Activated T-helper 1 cell treated with anti-CD3 and anti-CD28 coated beads, Interleukin-12 subunit alpha, Interleukin-12 subunit beta, Interleukin-2, Interleukin-4 antibody, amounts not matched to agents 30 ng/mL and 10 ng/mL and 1 ng/mL, durations not matched to agents 14 hours and 24 hours and 36 hours (primary cell): ENCODE results near the gene VASP. TPM values are rescaled to one million over a fixed set of nuclear protein-coding genes. Genes with fewer than 3 reads are reported as not detected.

ENCODE experiments used
- DNase-seq: peaks from one replicate; pipeline ENCODE4 v3.0.0; 2021; ENCODE audit warnings: low spot score
- H3K27ac Mint-ChIP-seq: one replicate; pipeline ENCODE4 v1.8.0; 2021; ENCODE audit warnings: mild to moderate bottlenecking, mixed read lengths
- H3K27me3 Mint-ChIP-seq: one replicate; pipeline ENCODE4 v1.8.0; 2022; ENCODE audit warnings: mild to moderate bottlenecking, moderate library complexity, mixed read lengths; ENCODE audit not compliant: insufficient read depth
- H3K36me3 Mint-ChIP-seq: one replicate; pipeline ENCODE4 v1.8.0; 2021; ENCODE audit warnings: low read depth, mixed read lengths
- H3K4me1 Mint-ChIP-seq: one replicate; pipeline ENCODE4 v1.8.0; 2021; ENCODE audit warnings: low read depth, mixed read lengths
- H3K4me3 Mint-ChIP-seq: one replicate; pipeline ENCODE4 v1.8.0; 2021; ENCODE audit warnings: mild to moderate bottlenecking, moderate library complexity, mixed read lengths
- H3K9me3 Mint-ChIP-seq: one replicate; pipeline ENCODE4 v1.8.0; 2021; ENCODE audit warnings: mixed read lengths
- intact Hi-C: fragments of 100-400 bp; cut with micrococcal nuclease; formaldehyde crosslinking; loops from one replicate; pipeline ENCODE4 v1.15.1; 2024
- total RNA-seq: library from RNA; stranded (reverse); gene quantifications from 2 replicates; pipeline ENCODE4 v1.2.3, GENCODE V29; 2022

The VASP gene
- total RNA-seq, 1 donor from 2014 or later, result 235 TPM

DNA sequence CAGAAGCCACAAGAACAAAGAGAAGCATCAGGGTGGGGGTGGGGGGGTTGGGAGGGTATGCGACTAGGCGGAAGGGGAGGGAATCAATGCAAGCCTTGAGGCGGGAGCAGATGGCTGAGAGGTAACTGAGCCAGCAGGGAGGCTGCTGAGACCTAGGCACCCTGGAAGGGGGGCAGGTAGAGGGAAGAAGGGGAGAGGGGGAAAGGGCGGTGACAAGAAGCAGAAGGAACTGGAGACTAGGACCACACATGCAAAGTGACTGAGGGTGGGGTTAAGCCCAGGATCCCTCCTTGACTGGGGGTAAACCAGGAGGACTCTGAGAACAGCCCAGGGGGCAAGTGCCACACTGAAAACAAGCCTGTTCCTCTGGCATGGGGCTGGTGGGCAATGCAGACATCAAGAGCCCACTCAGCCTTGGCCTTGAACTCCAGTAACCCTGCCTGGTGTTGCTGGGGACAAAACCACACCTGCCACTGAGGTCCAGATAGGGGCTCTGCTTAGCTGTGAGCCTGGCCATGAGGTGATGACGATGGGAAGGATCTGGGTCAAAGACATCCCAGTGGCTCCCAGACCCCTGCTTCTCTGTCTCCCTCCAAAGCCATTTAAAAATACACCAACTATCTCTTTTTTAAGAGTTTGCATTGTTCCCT is 57.0 kb downstream of the VASP start:
- Mint-ChIP-seq H3K27me3 (no peaks in the 10 kb centered on the region), H3K36me3 (peaks cover 3% of the 10 kb centered on the region), H3K9me3 (no peaks in the 10 kb centered on the region), H3K4me1 (peaks cover 10% of the 10 kb centered on the region), H3K4me3 (no peak overlapping the region), H3K27ac (peak overlapping the region; percentile 16)
- intact Hi-C loops, result no loop called here
- DNase-seq, result no peak

DNA sequence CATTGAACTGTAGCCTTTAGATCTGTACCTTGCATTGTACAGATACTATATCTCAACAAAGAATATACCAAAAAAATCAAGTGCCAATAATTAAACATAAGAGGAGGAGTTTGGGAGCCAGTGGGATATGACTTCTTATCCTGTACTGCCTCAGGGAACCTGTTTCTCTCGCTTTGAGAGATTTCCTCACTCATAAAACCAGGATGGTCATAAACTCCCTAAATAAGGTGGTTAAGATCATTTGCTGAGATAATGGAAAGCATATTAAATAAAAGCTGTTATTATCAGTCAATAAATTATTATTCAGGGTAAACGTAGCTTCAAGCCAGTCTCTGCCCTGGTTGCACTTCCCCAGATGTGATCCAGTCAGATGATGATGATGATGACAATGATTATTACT is 60.3 kb downstream of the VASP start:
- intact Hi-C loops, result no loop called here
- Mint-ChIP-seq H3K4me3 (no peak overlapping the region), H3K36me3 (peaks cover 2% of the 10 kb centered on the region), H3K9me3 (no peaks in the 10 kb centered on the region), H3K4me1 (peaks cover 12% of the 10 kb centered on the region), H3K27ac (no peak overlapping the region), H3K27me3 (no peaks in the 10 kb centered on the region)
- no peak for DNase-seq

DNA sequence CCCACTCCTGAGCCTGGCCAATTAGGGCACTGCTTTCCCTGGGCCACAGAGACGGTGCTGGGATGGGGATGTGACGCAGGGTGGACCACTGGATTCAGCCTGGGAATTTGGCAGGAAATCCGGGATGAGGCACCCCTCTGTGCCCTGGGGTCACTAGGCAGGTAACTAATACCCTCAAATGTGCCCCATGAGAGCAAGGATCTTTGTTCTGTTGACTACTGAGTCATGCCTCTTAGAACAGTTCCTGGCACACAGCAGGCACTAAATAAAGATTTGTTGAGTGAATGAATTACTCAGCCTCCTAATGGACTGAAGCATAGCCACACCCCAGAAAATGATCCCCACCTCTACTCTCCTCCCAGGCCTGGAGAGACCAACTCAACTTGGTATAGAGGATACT is 61.5 kb downstream of the VASP start:
- no peak for DNase-seq
- Mint-ChIP-seq H3K36me3 (peaks cover 2% of the 10 kb centered on the region), H3K9me3 (no peaks in the 10 kb centered on the region), H3K4me3 (no peak overlapping the region), H3K27me3 (no peaks in the 10 kb centered on the region), H3K27ac (no peak overlapping the region), H3K4me1 (peaks cover 8% of the 10 kb centered on the region)
- intact Hi-C loops, result no loop called here

DNA sequence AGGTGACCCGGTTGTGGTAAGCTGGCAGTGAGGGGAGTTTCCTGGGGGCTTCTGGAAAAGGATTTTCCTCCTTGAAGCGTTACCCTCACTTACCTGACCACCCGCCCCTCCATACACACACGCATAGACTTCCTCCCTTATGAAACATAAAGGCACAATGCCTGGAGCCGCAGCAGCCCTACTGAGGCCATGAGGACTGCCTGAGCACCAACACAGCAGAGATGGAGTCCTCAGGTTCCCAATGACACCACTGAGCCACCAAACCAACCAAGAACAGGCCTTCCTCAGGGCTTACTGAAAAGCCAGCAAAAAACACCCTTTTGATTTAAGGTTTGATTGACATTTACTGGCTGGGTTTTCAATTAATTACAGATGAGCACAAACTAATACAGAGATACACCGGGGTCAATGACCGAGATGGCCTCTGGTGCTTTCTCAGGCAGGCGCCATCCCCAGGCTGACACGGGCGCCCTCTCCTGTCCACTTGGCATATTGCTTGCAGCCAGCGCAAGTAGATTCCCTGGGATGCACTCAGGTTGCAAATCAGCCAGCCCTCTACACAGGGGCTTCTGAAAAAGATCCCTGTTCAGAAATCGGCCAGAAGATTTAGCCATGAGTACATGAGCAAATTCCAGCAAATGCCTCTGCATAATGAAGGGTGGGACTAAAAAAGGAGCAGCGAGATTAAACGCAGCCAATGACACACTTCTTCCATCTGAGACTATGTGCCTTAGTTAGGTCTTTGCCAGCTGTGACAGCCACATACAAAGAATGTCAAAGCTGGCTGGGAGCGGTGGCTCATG is 62.5 kb downstream of the VASP start:
- Mint-ChIP-seq H3K36me3 (peaks cover 2% of the 10 kb centered on the region), H3K4me1 (peaks cover 8% of the 10 kb centered on the region), H3K27ac (no peak overlapping the region), H3K4me3 (no peak overlapping the region), H3K9me3 (no peaks in the 10 kb centered on the region), H3K27me3 (no peaks in the 10 kb centered on the region)
- peak; percentile 37 for DNase-seq
- intact Hi-C loops, result loop anchor here (1.0 kb wide), 1 partner anchor 47 kb away; no protein-coding TSS in a partner anchor

DNA sequence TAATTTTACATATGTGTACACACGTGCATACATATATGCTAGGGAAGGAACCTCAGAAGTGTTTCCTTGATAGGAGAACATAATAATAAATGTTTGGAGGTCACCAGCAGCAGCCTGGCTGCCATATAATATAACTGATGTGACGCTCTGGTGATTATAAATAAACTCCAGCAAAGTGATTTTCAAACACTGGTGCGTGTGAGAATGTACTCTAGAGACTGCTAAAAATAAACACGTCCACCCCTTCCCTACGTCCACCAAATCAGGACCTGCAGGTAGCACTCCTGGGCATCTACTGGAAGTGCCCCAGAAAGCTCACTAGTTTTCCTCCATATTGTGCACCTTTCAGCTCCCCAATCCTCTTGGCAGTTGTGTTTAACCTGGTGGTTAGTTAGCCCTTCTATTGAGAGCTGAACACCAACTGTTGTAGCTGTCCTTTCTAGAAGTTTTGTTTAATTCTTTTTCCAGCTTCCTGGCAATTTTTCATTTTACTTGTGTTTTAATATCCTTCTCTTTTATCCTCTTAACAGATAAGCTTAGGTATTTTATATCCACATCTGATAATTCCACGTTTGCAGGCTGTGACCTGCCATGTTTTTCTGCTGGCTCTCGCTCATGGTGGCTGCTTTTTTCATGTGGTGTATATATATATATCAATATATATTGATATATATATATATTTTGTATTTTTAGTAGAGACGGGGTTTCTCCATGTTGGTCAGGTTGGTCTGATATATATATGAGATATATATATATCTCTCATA is 64.4 kb downstream of the VASP start:
- no peak for DNase-seq
- intact Hi-C loops, result no loop called here
- H3K36me3 Mint-ChIP-seq, result peaks cover 2% of the 10 kb centered on the region
- no peak overlapping the region for H3K27ac Mint-ChIP-seq
- no peaks in the 10 kb centered on the region for H3K9me3 Mint-ChIP-seq
- H3K4me3 Mint-ChIP-seq, result no peak overlapping the region
- H3K4me1 Mint-ChIP-seq, result peaks cover 8% of the 10 kb centered on the region
- H3K27me3 Mint-ChIP-seq, result no peaks in the 10 kb centered on the region

DNA sequence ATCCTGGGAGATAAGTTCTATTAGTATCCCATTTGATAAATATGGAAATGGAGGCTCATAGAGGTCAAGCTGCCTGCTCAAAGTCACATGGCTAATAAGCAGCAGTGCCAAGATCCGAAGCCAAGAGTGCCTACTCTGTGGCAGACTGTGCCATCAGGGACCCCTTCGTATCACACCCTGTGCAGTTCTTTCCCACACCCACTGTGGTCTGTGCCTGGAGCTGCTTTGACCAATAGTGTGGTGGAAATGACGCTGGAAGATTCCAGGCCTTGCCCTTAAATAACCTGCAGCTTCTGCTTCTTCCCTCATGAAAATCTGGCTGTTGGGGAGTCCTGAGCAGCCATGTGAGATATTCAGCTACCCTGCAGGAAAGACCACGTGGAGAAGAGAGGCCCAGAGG is 67.2 kb downstream of the VASP start:
- H3K36me3 Mint-ChIP-seq, result peaks cover 2% of the 10 kb centered on the region
- H3K4me1 Mint-ChIP-seq, result peaks cover 16% of the 10 kb centered on the region
- DNase-seq, result no peak
- H3K4me3 Mint-ChIP-seq, result no peak overlapping the region
- intact Hi-C loops, result no loop called here
- H3K27me3 Mint-ChIP-seq, result no peaks in the 10 kb centered on the region
- no peak overlapping the region for H3K27ac Mint-ChIP-seq
- no peaks in the 10 kb centered on the region for H3K9me3 Mint-ChIP-seq

DNA sequence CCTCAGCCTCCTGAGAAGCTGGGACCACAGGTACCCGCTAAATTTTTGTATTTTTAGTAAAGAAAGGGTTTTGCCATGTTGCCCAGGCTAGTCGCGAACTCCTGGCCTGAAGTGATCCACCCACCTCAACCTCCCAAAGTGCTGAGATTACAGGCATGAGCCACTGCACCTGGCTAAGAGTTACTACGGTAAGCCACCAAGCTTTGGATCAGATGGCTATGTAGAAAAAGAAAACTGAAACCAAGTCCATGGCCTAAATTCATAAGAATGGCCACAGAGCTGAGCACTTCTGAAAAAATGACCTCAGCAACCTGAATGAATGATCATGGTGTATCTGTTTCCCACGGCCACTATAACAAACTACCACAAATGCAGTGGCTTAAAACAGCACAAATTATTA is 67.9 kb downstream of the VASP start:
- intact Hi-C loops, result no loop called here
- H3K4me1 Mint-ChIP-seq, result peaks cover 9% of the 10 kb centered on the region
- H3K27me3 Mint-ChIP-seq, result no peaks in the 10 kb centered on the region
- DNase-seq, result no peak
- no peak overlapping the region for H3K4me3 Mint-ChIP-seq
- H3K36me3 Mint-ChIP-seq, result no peaks in the 10 kb centered on the region
- no peaks in the 10 kb centered on the region for H3K9me3 Mint-ChIP-seq
- no peak overlapping the region for H3K27ac Mint-ChIP-seq

Other genes with a start within 250 kb of the VASP start
- gene CKM, start 184.6 kb upstream of the VASP start, total RNA-seq, result not detected in 2 replicates
- not detected in 2 replicates for gene KLC3, start 166.7 kb upstream of the VASP start, total RNA-seq
- 30.5 and 32.8 TPM in 2 replicates for gene ERCC2, start 136.9 kb upstream of the VASP start, total RNA-seq
- gene PPP1R13L, start 102.4 kb upstream of the VASP start, total RNA-seq, result 8.5 and 8.9 TPM in 2 replicates
- 25.3 and 27.2 TPM in 2 replicates for gene POLR1G, start 100.8 kb upstream of the VASP start, total RNA-seq
- 143 and 152 TPM in 2 replicates for gene ERCC1, start 83.6 kb upstream of the VASP start, total RNA-seq
- 16.8 and 17.2 TPM in 2 replicates for gene FOSB, start 39.5 kb upstream of the VASP start, total RNA-seq
- gene RTN2, start 10.4 kb upstream of the VASP start, total RNA-seq, result 3.0 and 4.1 TPM in 2 replicates
- 1.0 and 1.3 TPM in 2 replicates for gene PPM1N, start 9.0 kb upstream of the VASP start, total RNA-seq
- 12.1 and 16.2 TPM in 2 replicates for gene OPA3, start 77.3 kb downstream of the VASP start, total RNA-seq
- gene GPR4, start 94.7 kb downstream of the VASP start, total RNA-seq, result not detected in 2 replicates
- gene EML2, start 131.9 kb downstream of the VASP start, total RNA-seq, result 148 and 152 TPM in 2 replicates
- 4.3 and 6.1 TPM in 2 replicates for gene GIPR, start 160.7 kb downstream of the VASP start, total RNA-seq
- 757 and 760 TPM in 2 replicates for gene SNRPD2, start 184.5 kb downstream of the VASP start, total RNA-seq
- gene QPCTL, start 185.2 kb downstream of the VASP start, total RNA-seq, result 13.7 and 18.0 TPM in 2 replicates
- 35.1 and 35.4 TPM in 2 replicates for gene FBXO46, start 223.4 kb downstream of the VASP start, total RNA-seq
- gene MEIOSIN, start 226.0 kb downstream of the VASP start, total RNA-seq, result not detected in 2 replicates